ENCODE results near the gene AP5Z1.

GRCh38 chr7:4833176-4833575 lies 57.8 kb downstream of the AP5Z1 start:
- TF ChIP-seq CTCF (IDR thresholded peaks at IDR 0.05) (no peak), POLR2A (IDR thresholded peaks at IDR 0.05) (no peak)

All from uterus (tissue), 2 donors.